HEK293T (cell line): ENCODE data around the gene CTDSPL.

Experiments used
- BHLHE40 ChIP-seq: fragments of 450-650 bp; IDR thresholded peaks from 2 replicates; pipeline ENCODE4 v1.6.1; 2016; ENCODE audit warnings: mild to moderate bottlenecking, moderate library complexity, borderline replicate concordance
- CTBP1 ChIP-seq: fragments of 450-650 bp; IDR thresholded peaks from 2 replicates; pipeline ENCODE4 v1.6.1; 2016; ENCODE audit warnings: borderline replicate concordance
- ELF4 ChIP-seq: fragments of 450-650 bp; IDR thresholded peaks from 2 replicates; pipeline ENCODE4 v1.6.1; 2017; ENCODE audit warnings: antibody characterized with exemption
- FOXM1 ChIP-seq: fragments of 450-650 bp; IDR thresholded peaks from 2 replicates; pipeline ENCODE4 v1.6.1; 2017; ENCODE audit warnings: mild to moderate bottlenecking, borderline replicate concordance
- L3MBTL2 ChIP-seq: fragments of 450-650 bp; conservative IDR thresholded peaks from 2 replicates; pipeline ENCODE4 v1.6.1; 2016; ENCODE audit warnings: mild to moderate bottlenecking
- LEF1 ChIP-seq: fragments of 450-650 bp; IDR thresholded peaks from 2 replicates; pipeline ENCODE4 v1.6.1; 2017; ENCODE audit warnings: mild to moderate bottlenecking, borderline replicate concordance
- NFRKB ChIP-seq: fragments of 450-650 bp; IDR thresholded peaks from 2 replicates; pipeline ENCODE4 v1.6.1; 2016; ENCODE audit warnings: mild to moderate bottlenecking, moderate library complexity
- SP1 ChIP-seq: fragments of 450-650 bp; IDR thresholded peaks from 2 replicates; pipeline ENCODE4 v1.6.1; 2017
- TARDBP ChIP-seq: fragments of 450-650 bp; IDR thresholded peaks from 2 replicates; pipeline ENCODE4 v1.6.1; 2016
- ZNF384 ChIP-seq: fragments of 450-650 bp; IDR thresholded peaks from 2 replicates; pipeline ENCODE4 v1.6.1; 2016

DNA sequence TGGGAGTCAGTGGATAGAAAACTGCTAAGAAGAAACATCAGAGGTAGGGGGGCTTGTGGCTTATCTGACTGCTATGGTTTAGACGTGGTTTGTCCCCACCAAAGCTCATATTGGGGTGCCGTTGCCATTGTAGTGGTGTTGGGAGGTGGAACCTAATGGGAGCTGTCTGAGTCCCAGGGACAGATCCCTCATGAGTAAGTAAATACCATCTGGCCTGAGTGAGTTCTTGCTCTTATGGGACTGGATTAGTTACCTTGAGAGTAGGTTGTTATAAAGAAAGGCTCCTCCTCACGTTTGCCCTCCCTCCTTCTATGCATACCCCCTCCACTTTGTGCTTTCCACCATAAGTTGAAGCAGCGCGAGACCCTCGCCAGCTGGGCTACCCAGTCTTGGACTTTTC is 75.5 kb downstream of the CTDSPL start:
- TF ChIP-seq TARDBP (no peak), FOXM1 (no peak), BHLHE40 (no peak), SP1 (no peak), LEF1 (no peak), L3MBTL2 (no peak), ZNF384 (no peak), NFRKB (no peak), ELF4 (no peak), CTBP1 (no peak)
